Measurements from ENCODE around the gene TUBGCP3. TPM values are rescaled to one million over a fixed set of nuclear protein-coding genes. Genes with fewer than 3 reads are reported as not detected.

The TUBGCP3 gene
- total RNA-seq, 1 experiment from 2014 or later = 51.4 TPM

- ChIA-PET POLR2A (no interaction called here), RAD21 (ENCODE audit: low non-redundant PET in 1 of 2, low total read pairs in 2 of 2, uncharacterized antibody in 2 of 2, unreplicated experiment in 2 of 2) (interaction anchor here in 1 of 2 experiments (0.6 kb wide), 1 partner anchor 1633 kb away, joined by 3 read pairs; no protein-coding TSS in a partner anchor), CTCF (interaction anchor here (1.0 to 1.6 kb wide), 2 partner anchors 9 to 1005 kb away, joined by 3 to 4 read pairs; no protein-coding TSS in a partner anchor)
- Histone ChIP-seq H3K4me2 (ENCODE audit: low read length) (no peak overlapping the region), H4K20me1 (ENCODE audit: insufficient read depth) (no peaks in the 10 kb centered on the region), H3K27ac (ENCODE audit: low read depth, low read length) (no peak overlapping the region), H3K4me3 (replicated peaks in 1 of 2; ENCODE audit: low read depth in 1 of 2, low read length in 2 of 2) (no peak overlapping the region), H3K4me1 (ENCODE audit: control insufficient read depth in 1 of 2, insufficient read depth in 2 of 2, low read length in 2 of 2) (no peaks in the 10 kb centered on the region), H3K9ac (ENCODE audit: low read length) (no peak overlapping the region), H3K79me2 (ENCODE audit: insufficient read depth, low read length) (no peaks in the 10 kb centered on the region; the same call in 1 of the 2 replicates), H3K9me3 (ENCODE audit: control insufficient read depth in 1 of 2, insufficient read depth in 1 of 2, low read depth in 1 of 2, low read length in 2 of 2) (no peaks in the 10 kb centered on the region), H3K36me3 (ENCODE audit: control insufficient read depth in 1 of 2, insufficient read depth in 2 of 2, low read length in 2 of 2) (peaks cover 5 to 8% of the 10 kb centered on the region in 2 experiments; a peak in 2 of 4 replicates), H2AFZ (ENCODE audit: low read depth, low read length, poor library complexity, severe bottlenecking) (no peak overlapping the region), H3K27me3 (ENCODE audit: insufficient read depth, low read length) (no peaks in the 10 kb centered on the region), H3K9me2 (ENCODE audit: insufficient read depth) (no peaks in the 10 kb centered on the region)
- ATAC-seq (peak; percentile 95), DNase-seq (ENCODE audit: low read depth, low spot score) (peak; percentile 53)
- peak; percentile 23 to 55 (median 52); a peak in 5 of 6 replicates for TF ChIP-seq CTCF (IDR thresholded peaks at IDR 0.05 in 2 of 3, conservative IDR thresholded peaks at IDR 0.05 in 1 of 3; ENCODE audit: borderline replicate concordance in 1 of 3, insufficient read depth in 1 of 3, low read depth in 2 of 3, low read length in 2 of 3)
- TF ChIP-seq ZFX (IDR thresholded peaks at IDR 0.05) = no peak
- TF ChIP-seq RAD21 (IDR thresholded peaks at IDR 0.05; ENCODE audit: low read depth) = peak; percentile 56
- TF ChIP-seq CEBPB (IDR thresholded peaks at IDR 0.05; ENCODE audit: low read depth) = no peak
- intact Hi-C loops (cut with micrococcal nuclease) = loop anchor here (5.0 kb wide), 1 partner anchor 1038 kb away; no protein-coding TSS in a partner anchor
- no TSS peak for BruUV-seq (replicated peaks)
Observed at GRCh38 chr13:112510002-112510780, 77.8 kb downstream of the TUBGCP3 start.

GRCh38 chr13:112509190-112509589 lies 78.8 kb downstream of the TUBGCP3 start:
- Histone ChIP-seq H3K4me2 (ENCODE audit: low read length) (no peak overlapping the region), H3K36me3 (ENCODE audit: control insufficient read depth in 1 of 2, insufficient read depth in 2 of 2, low read length in 2 of 2) (peaks cover 7 to 8% of the 10 kb centered on the region in 2 experiments; a peak in 2 of 4 replicates), H3K27ac (ENCODE audit: low read depth, low read length) (no peak overlapping the region), H3K79me2 (ENCODE audit: insufficient read depth, low read length) (no peaks in the 10 kb centered on the region; the same call in 1 of the 2 replicates), H3K9me2 (ENCODE audit: insufficient read depth) (no peaks in the 10 kb centered on the region), H3K9me3 (ENCODE audit: control insufficient read depth in 1 of 2, insufficient read depth in 1 of 2, low read depth in 1 of 2, low read length in 2 of 2) (no peaks in the 10 kb centered on the region), H3K9ac (ENCODE audit: low read length) (no peak overlapping the region), H4K20me1 (ENCODE audit: insufficient read depth) (no peaks in the 10 kb centered on the region), H3K27me3 (ENCODE audit: insufficient read depth, low read length) (no peaks in the 10 kb centered on the region), H3K4me1 (ENCODE audit: control insufficient read depth in 1 of 2, insufficient read depth in 2 of 2, low read length in 2 of 2) (no peaks in the 10 kb centered on the region), H2AFZ (ENCODE audit: low read depth, low read length, poor library complexity, severe bottlenecking) (no peak overlapping the region), H3K4me3 (replicated peaks in 1 of 2; ENCODE audit: low read depth in 1 of 2, low read length in 2 of 2) (no peak overlapping the region)
- ChIA-PET CTCF (no interaction called here), RAD21 (ENCODE audit: low non-redundant PET in 1 of 2, low total read pairs in 2 of 2, uncharacterized antibody in 2 of 2, unreplicated experiment in 2 of 2) (no interaction called here), POLR2A (no interaction called here)
- no peak for DNase-seq (ENCODE audit: low read depth, low spot score)
- BruUV-seq (replicated peaks) = no TSS peak
- ATAC-seq = no peak
- intact Hi-C loops (cut with micrococcal nuclease) = no loop called here
- TF ChIP-seq POLR2A (IDR thresholded peaks at IDR 0.05; ENCODE audit: borderline replicate concordance, extremely low read depth, insufficient read depth, insufficient read length) = no peak
- no peak for TF ChIP-seq MAX (IDR thresholded peaks at IDR 0.05)
- no peak for TF ChIP-seq EZH2phosphoT487 (IDR thresholded peaks at IDR 0.05; ENCODE audit: borderline replicate concordance)
- no peak for TF ChIP-seq YY1 (IDR thresholded peaks at IDR 0.05; ENCODE audit: extremely low read depth, insufficient replicate concordance, low read depth, low read length)
- no peak for TF ChIP-seq ZNF274 (IDR thresholded peaks at IDR 0.05; ENCODE audit: low read depth, low read length)
- TF ChIP-seq EGR1 (IDR thresholded peaks at IDR 0.05; ENCODE audit: low read depth) = no peak
- TF ChIP-seq ATF3 (IDR thresholded peaks at IDR 0.05) = no peak
- TF ChIP-seq RAD21 (IDR thresholded peaks at IDR 0.05; ENCODE audit: low read depth) = no peak
- TF ChIP-seq FOSL1 (IDR thresholded peaks at IDR 0.05; ENCODE audit: low read depth) = no peak
- TF ChIP-seq EZH2 (IDR thresholded peaks at IDR 0.05) = no peak
- no peak for TF ChIP-seq ZBTB33 (IDR thresholded peaks at IDR 0.05; ENCODE audit: extremely low read depth, insufficient replicate concordance, low read length)
- no peak for TF ChIP-seq CBX3 (IDR thresholded peaks at IDR 0.05; ENCODE audit: low read depth)
- no peak for TF ChIP-seq SRF (IDR thresholded peaks at IDR 0.05; ENCODE audit: low read depth)

Measured in HCT116 (cell line).